Duodenal mucosa (tissue), 2 donors: ENCODE results near the gene GABRG3.

Experiments
- H3K27ac ChIP-seq: one replicate; pipeline ENCODE4 v1.7.0; 2013; ENCODE audit warnings: low read depth, low read length
- H3K27me3 ChIP-seq, 2 donors: one replicate each; pipeline ENCODE4 v1.7.0; 2013; ENCODE audit warnings: low read length in 2 of 2, control low read depth in 1 of 2; ENCODE audit not compliant: insufficient read depth in 2 of 2, control insufficient read depth in 1 of 2
- H3K36me3 ChIP-seq, 2 donors: one replicate each; pipeline ENCODE4 v1.7.0; 2013; ENCODE audit warnings: low read length in 2 of 2, control low read depth in 1 of 2; ENCODE audit not compliant: insufficient read depth in 2 of 2, control insufficient read depth in 1 of 2
- H3K4me1 ChIP-seq, 2 donors: one replicate each; pipeline ENCODE4 v1.7.0; 2013; ENCODE audit warnings: low read length in 2 of 2, control low read depth in 1 of 2; ENCODE audit not compliant: insufficient read depth in 2 of 2, control insufficient read depth in 1 of 2
- H3K4me3 ChIP-seq, 2 donors: one replicate each; pipeline ENCODE4 v1.7.0; 2013; ENCODE audit warnings: low read length in 2 of 2, low read depth in 1 of 2
- H3K9ac ChIP-seq, 2 donors: one replicate each; pipeline ENCODE4 v1.7.0; 2013; ENCODE audit warnings: low read length in 2 of 2, low read depth in 1 of 2
- H3K9me3 ChIP-seq, 2 donors: one replicate each; pipeline ENCODE4 v1.7.0; 2013; ENCODE audit warnings: low read length in 2 of 2, control low read depth in 1 of 2; ENCODE audit not compliant: control insufficient read depth in 1 of 2

Gene GABRG3

GRCh38 chr15:27119695-27120266, 148.8 kb downstream of the GABRG3 start:
- H3K36me3 ChIP-seq, result no peaks in the 10 kb centered on the region
- H3K4me3 ChIP-seq, result no peak overlapping the region
- no peaks in the 10 kb centered on the region for H3K27me3 ChIP-seq
- H3K4me1 ChIP-seq, result no peaks in the 10 kb centered on the region
- H3K9ac ChIP-seq, result no peak overlapping the region
- no peak overlapping the region for H3K27ac ChIP-seq
- H3K9me3 ChIP-seq, result peaks cover 11% of the 10 kb centered on the region in 2 donors

- H3K27ac ChIP-seq, result no peak overlapping the region
- H3K36me3 ChIP-seq, result no peaks in the 10 kb centered on the region
- H3K4me1 ChIP-seq, result no peaks in the 10 kb centered on the region
- H3K4me3 ChIP-seq, result no peak overlapping the region
- no peak overlapping the region for H3K9ac ChIP-seq
- peaks cover 10 to 16% of the 10 kb centered on the region in 2 donors for H3K9me3 ChIP-seq
- H3K27me3 ChIP-seq, result no peaks in the 10 kb centered on the region
Observed at GRCh38 chr15:27121672-27122071, 150.7 kb downstream of the GABRG3 start.

- H3K27ac ChIP-seq, result no peak overlapping the region
- no peak overlapping the region for H3K9ac ChIP-seq
- H3K4me1 ChIP-seq, result no peaks in the 10 kb centered on the region
- H3K27me3 ChIP-seq, result no peaks in the 10 kb centered on the region
- peaks cover 7 to 18% of the 10 kb centered on the region in 2 donors for H3K9me3 ChIP-seq
- H3K4me3 ChIP-seq, result no peak overlapping the region
- no peaks in the 10 kb centered on the region for H3K36me3 ChIP-seq
Observed at GRCh38 chr15:27123291-27123690, 152.3 kb downstream of the GABRG3 start.

GRCh38 chr15:27123808-27124207, 152.8 kb downstream of the GABRG3 start:
- no peak overlapping the region for H3K4me3 ChIP-seq
- no peaks in the 10 kb centered on the region for H3K36me3 ChIP-seq
- H3K9me3 ChIP-seq, result peaks cover 7 to 18% of the 10 kb centered on the region in 2 donors
- no peak overlapping the region for H3K27ac ChIP-seq
- no peaks in the 10 kb centered on the region for H3K27me3 ChIP-seq
- no peak overlapping the region for H3K9ac ChIP-seq
- H3K4me1 ChIP-seq, result no peaks in the 10 kb centered on the region

- Histone ChIP-seq H3K9me3 (peaks cover 7 to 18% of the 10 kb centered on the region in 2 donors), H3K4me3 (no peak overlapping the region), H3K4me1 (no peaks in the 10 kb centered on the region), H3K27me3 (no peaks in the 10 kb centered on the region), H3K27ac (no peak overlapping the region), H3K36me3 (no peaks in the 10 kb centered on the region), H3K9ac (no peak overlapping the region)
Observed at GRCh38 chr15:27124287-27124871, 153.4 kb downstream of the GABRG3 start.

GRCh38 chr15:27125185-27125584, 154.2 kb downstream of the GABRG3 start:
- no peaks in the 10 kb centered on the region for H3K4me1 ChIP-seq
- H3K4me3 ChIP-seq, result no peak overlapping the region
- no peaks in the 10 kb centered on the region for H3K27me3 ChIP-seq
- peaks cover 7 to 14% of the 10 kb centered on the region in 2 donors for H3K9me3 ChIP-seq
- no peak overlapping the region for H3K27ac ChIP-seq
- H3K9ac ChIP-seq, result no peak overlapping the region
- H3K36me3 ChIP-seq, result no peaks in the 10 kb centered on the region

- H3K4me1 ChIP-seq, result no peaks in the 10 kb centered on the region
- no peak overlapping the region for H3K27ac ChIP-seq
- H3K27me3 ChIP-seq, result no peaks in the 10 kb centered on the region
- peaks cover 14% of the 10 kb centered on the region in 2 donors for H3K9me3 ChIP-seq
- H3K4me3 ChIP-seq, result no peak overlapping the region
- no peak overlapping the region for H3K9ac ChIP-seq
- H3K36me3 ChIP-seq, result no peaks in the 10 kb centered on the region
Observed at GRCh38 chr15:27126449-27126848, 155.5 kb downstream of the GABRG3 start.

- peaks cover 9 to 14% of the 10 kb centered on the region in 2 donors for H3K9me3 ChIP-seq
- H3K36me3 ChIP-seq, result no peaks in the 10 kb centered on the region
- H3K4me1 ChIP-seq, result no peaks in the 10 kb centered on the region
- H3K27me3 ChIP-seq, result no peaks in the 10 kb centered on the region
- no peak overlapping the region for H3K9ac ChIP-seq
- no peak overlapping the region for H3K27ac ChIP-seq
- no peak overlapping the region for H3K4me3 ChIP-seq
Observed at GRCh38 chr15:27127815-27128570, 157.0 kb downstream of the GABRG3 start.

- Histone ChIP-seq H3K9ac (no peak overlapping the region), H3K27ac (no peak overlapping the region), H3K9me3 (peaks cover 7 to 11% of the 10 kb centered on the region in 2 donors), H3K4me1 (no peaks in the 10 kb centered on the region), H3K27me3 (no peaks in the 10 kb centered on the region), H3K4me3 (no peak overlapping the region), H3K36me3 (no peaks in the 10 kb centered on the region)
Observed at GRCh38 chr15:27133249-27133648, 162.3 kb downstream of the GABRG3 start.

- Histone ChIP-seq H3K9me3 (peaks cover 7 to 16% of the 10 kb centered on the region in 2 donors), H3K36me3 (no peaks in the 10 kb centered on the region), H3K4me1 (no peaks in the 10 kb centered on the region), H3K9ac (no peak overlapping the region), H3K27me3 (no peaks in the 10 kb centered on the region), H3K27ac (no peak overlapping the region), H3K4me3 (no peak overlapping the region)
Observed at GRCh38 chr15:27134481-27134880, 163.5 kb downstream of the GABRG3 start.
